A549 (cell line): ENCODE measurements around the gene SCN5A. TPM values are rescaled to one million over a fixed set of nuclear protein-coding genes. Genes with fewer than 3 reads are reported as not detected.

Experiments
- ATAC-seq, 2 experiments: fragments of 200-7000 bp in 1 of 2; fragments of >200 bp in 1 of 2; cut with Nextera tagmentation in 1 of 2; cut with Tn5 transposase in 1 of 2; 3 replicates each; pipeline versions ENCODE4 v1.8.0 to v1.9.1; 2018 to 2020; ENCODE audit warnings: mild to moderate bottlenecking in 1 of 2, moderate library complexity in 1 of 2
- CTCF ChIA-PET: fragments of 300-600 bp; sonication (Branson Sonifier 250); formaldehyde crosslinking; extraction: SDS; loops from one replicate; lab custom pipeline; 2021; ENCODE audit warnings: antibody characterized with exemption, inconsistent platforms; lab: Yijun Ruan, JAX
- POLR2A ChIA-PET: fragments of 350-600 bp; formaldehyde crosslinking; extraction: SDS; loops from one replicate; lab custom pipeline; 2021; ENCODE audit warnings: antibody characterized with exemption, inconsistent platforms; lab: Yijun Ruan, JAX
- DNase-seq, 2 experiments: peaks; one replicate each; pipeline versions ENCODE4 v3.0.0 to v3.0.0-alpha.2; 2011 to 2016; ENCODE audit warnings: low read depth in 1 of 2, low spot score in 1 of 2
- FAIRE-seq: peaks from 2 replicates; lab custom pipeline; 2011; peaks lifted over from hg19 to GRCh38; lab: Jason Lieb, UNC
- H3K27ac ChIP-seq, 2 experiments: fragments of >200 bp; sonication (Bioruptor Twin); formaldehyde crosslinking; 3 replicates each; pipeline ENCODE4 v1.5.1; 2016 to 2017
- H3K4me1 ChIP-seq: fragments of >200 bp; sonication (Bioruptor Twin); formaldehyde crosslinking; 3 replicates; pipeline ENCODE4 v1.6.1; 2016
- H3K4me2 ChIP-seq: fragments of >200 bp; sonication (Bioruptor Twin); formaldehyde crosslinking; 3 replicates; pipeline ENCODE4 v1.6.1; 2016
- H3K4me3 ChIP-seq: fragments of >200 bp; sonication (Bioruptor Twin); formaldehyde crosslinking; 3 replicates; pipeline ENCODE4 v1.5.1; 2016
- H3K9me3 ChIP-seq: fragments of >200 bp; sonication (Bioruptor Twin); formaldehyde crosslinking; 3 replicates; pipeline ENCODE4 v1.6.1; 2016
- CEBPB ChIP-seq, 2 experiments: fragments of >200 bp in 1 of 2; sonication (Bioruptor Twin) in 1 of 2; formaldehyde crosslinking in 1 of 2; IDR thresholded peaks; 2 replicates each; pipeline ENCODE4 v1.6.1; 2012 to 2016
- CHD4 ChIP-seq: fragments of 200-600 bp; sonication (generic); IDR thresholded peaks from 2 replicates; pipeline ENCODE4 v1.6.1; 2016; ENCODE audit warnings: antibody characterized with exemption, mild to moderate bottlenecking, borderline replicate concordance
- ELK1 ChIP-seq: fragments of 150-350 bp; IDR thresholded peaks from 2 replicates; pipeline ENCODE4 v1.6.1; 2014; ENCODE audit warnings: low read depth, mild to moderate bottlenecking, low read length
- FOSB ChIP-seq: fragments of 250-450 bp; sonication (Bioruptor Pico); IDR thresholded peaks from 2 replicates; pipeline ENCODE4 v1.5.0; 2020; ENCODE audit warnings: mild to moderate bottlenecking, moderate library complexity
- FOSL2 ChIP-seq, 2 experiments: fragments of 450-650 bp in 1 of 2; fragments of >200 bp in 1 of 2; sonication (Bioruptor Twin) in 1 of 2; formaldehyde crosslinking; IDR thresholded peaks; 2 replicates each; pipeline versions ENCODE4 v1.5.0 to v1.6.1; 2016 to 2020; ENCODE audit warnings: mild to moderate bottlenecking in 1 of 2, moderate library complexity in 1 of 2
- HDAC2 ChIP-seq: fragments of 200-600 bp; sonication (generic); IDR thresholded peaks from 2 replicates; pipeline ENCODE4 v1.6.1; 2016
- HES2 ChIP-seq: fragments of >200 bp; sonication (Bioruptor Twin); formaldehyde crosslinking; IDR thresholded peaks from 2 replicates; pipeline ENCODE4 v1.6.1; 2016
- MAX ChIP-seq: IDR thresholded peaks from 2 replicates; pipeline ENCODE4 v1.6.1; 2012
- MYC ChIP-seq: IDR thresholded peaks from 2 replicates; pipeline ENCODE4 v1.6.1; 2012; ENCODE audit warnings: mild to moderate bottlenecking, inconsistent platforms, low read length, improper control_type of control experiment, borderline replicate concordance
- NR3C1 ChIP-seq: fragments of >200 bp; sonication (Bioruptor Twin); formaldehyde crosslinking; IDR thresholded peaks from 3 replicates; pipeline ENCODE4 v1.6.1; 2017
- PBX3 ChIP-seq: IDR thresholded peaks from 2 replicates; pipeline ENCODE4 v1.6.1; 2012
- POLR2A ChIP-seq: IDR thresholded peaks from 2 replicates; pipeline ENCODE4 v1.6.1; 2012; ENCODE audit warnings: mild to moderate bottlenecking, low read length
- POLR2AphosphoS2 ChIP-seq: conservative IDR thresholded peaks from 2 replicates; pipeline ENCODE4 v1.6.1; 2012; ENCODE audit warnings: low read length, improper control_type of control experiment, inconsistent platforms
- RARB ChIP-seq: fragments of 250-450 bp; sonication (Bioruptor Pico); IDR thresholded peaks from 2 replicates; pipeline ENCODE4 v1.8.0; 2021; ENCODE audit warnings: mild to moderate bottlenecking, moderate library complexity
- REST ChIP-seq: fragments of 200-600 bp; sonication (generic); IDR thresholded peaks from 2 replicates; pipeline ENCODE4 v1.6.1; 2016; ENCODE audit warnings: antibody characterized with exemption, mild to moderate bottlenecking, moderate library complexity
- RFX5 ChIP-seq: fragments of 450-650 bp; IDR thresholded peaks from 2 replicates; pipeline ENCODE4 v1.7.1; 2014; ENCODE audit warnings: antibody characterized with exemption, mild to moderate bottlenecking, moderate library complexity
- SMC3 ChIP-seq: fragments of >200 bp; sonication (Bioruptor Twin); formaldehyde crosslinking; IDR thresholded peaks from 3 replicates; pipeline ENCODE4 v1.6.1; 2018; ENCODE audit warnings: inconsistent platforms
- USF2 ChIP-seq: fragments of 450-650 bp; IDR thresholded peaks from 2 replicates; pipeline ENCODE4 v1.6.1; 2014; ENCODE audit warnings: antibody characterized with exemption
- ZFP36 ChIP-seq: fragments of 450-650 bp; IDR thresholded peaks from 2 replicates; pipeline ENCODE4 v1.6.1; 2014; ENCODE audit warnings: borderline replicate concordance; ENCODE audit not compliant: partially characterized antibody
- WGBS: methylation state at CpG from one replicate; pipeline ENCODE4 v1.1.6; 2017; ENCODE audit errors: missing lambda C conversion rate; 5-methylcytosine and 5-hydroxymethylcytosine counted together
- polyA plus RNA-seq, 4 experiments: library from polyadenylated mRNA; depleted of rRNA in 3 of 4; stranded (reverse); fragments of >200 nt; fragmentation: RNase III in 1 of 4; extraction: RNeasy Plus Mini Kit Qiagen cat#74134 plus additional on column Dnase treatment in 1 of 4; gene quantifications; 2 replicates in 3 of 4; 3 replicates in 1 of 4; pipeline ENCODE4 v1.2.3, GENCODE V29; 2011 to 2017

SCN5A gene
- polyA plus RNA-seq, 2 of the 4 experiments (the other 2 are of a cell fraction) = 0.09 to 0.19 TPM

- TF ChIP-seq POLR2A = no peak
- TF ChIP-seq PBX3 = no peak
- TF ChIP-seq ELK1 = no peak
- TF ChIP-seq FOSB (CRISPR knock-in tag) = no peak
- TF ChIP-seq RARB (CRISPR knock-in tag) = no peak
- TF ChIP-seq USF2 = no peak
- no peak for TF ChIP-seq REST
- TF ChIP-seq NR3C1 = no peak
- TF ChIP-seq POLR2AphosphoS2 = no peak
- no peak for TF ChIP-seq RFX5
- no peak for TF ChIP-seq HES2
- no peak for TF ChIP-seq CHD4
- TF ChIP-seq, all 56 proteins: peak for 0
These were observed 39.9 kb downstream of the SCN5A start for GRCh38 chr3:38609386-38610111.

GRCh38 chr3:38608961-38609360 lies 40.5 kb downstream of the SCN5A start:
- WGBS = 58% methylated on average over 5 of the region's 5 CpGs
- ATAC-seq = no peak
- no peaks in the 10 kb centered on the region for H3K4me1 ChIP-seq
- TF ChIP-seq MAX (no peak), ZFP36 (no peak), HES2 (no peak), FOSL2 (IDR thresholded peaks at IDR 0.05) (no peak), FOSL2 (CRISPR knock-in tag; IDR thresholded peaks at IDR 0.05) (no peak), ELK1 (no peak), CEBPB (IDR thresholded peaks at IDR 0.05) (no peak), MYC (no peak), HDAC2 (no peak), NR3C1 (no peak), SMC3 (no peak)
- H3K9me3 ChIP-seq = no peaks in the 10 kb centered on the region
- H3K4me3 ChIP-seq = no peak overlapping the region
- ChIA-PET CTCF (interaction anchor here (1.0 to 1.4 kb wide), 2 partner anchors 38 to 47 kb away, joined by 3 read pairs; no protein-coding TSS in a partner anchor), POLR2A (no interaction called here)
- H3K27ac ChIP-seq = no peak overlapping the region
- no peak for DNase-seq
- H3K4me2 ChIP-seq = no peak overlapping the region
- no peak for FAIRE-seq

More at GRCh38 chr3:38609386-38610111, 39.9 kb downstream of the SCN5A start:
- Histone ChIP-seq H3K4me1 (no peaks in the 10 kb centered on the region), H3K4me3 (no peak overlapping the region), H3K27ac (no peak overlapping the region), H3K4me2 (no peak overlapping the region), H3K9me3 (no peaks in the 10 kb centered on the region)
- FAIRE-seq = no peak
- ChIA-PET CTCF (interaction anchor here (1.0 kb wide), 1 partner anchor 46 kb away, joined by 3 read pairs; no protein-coding TSS in a partner anchor), POLR2A (no interaction called here)
- ATAC-seq = no peak
- WGBS = 51% methylated on average over 19 of the region's 21 CpGs
- no peak for DNase-seq
